ENCODE data around the gene TRPM4. TPM values are rescaled to one million over a fixed set of nuclear protein-coding genes. Genes with fewer than 3 reads are reported as not detected.

TRPM4 gene
- polyA plus RNA-seq, 1 donor from 2014 or later, result 3.2 TPM

Other genes with a start within 250 kb of the TRPM4 start
- gene DHDH, start 224.1 kb upstream of the TRPM4 start, polyA plus RNA-seq (ENCODE audit: insufficient read depth, low read depth, low replicate concordance), result 1.4 TPM
- gene BAX, start 202.9 kb upstream of the TRPM4 start, polyA plus RNA-seq (ENCODE audit: insufficient read depth, low read depth, low replicate concordance), result 141 TPM
- gene FTL, start 192.5 kb upstream of the TRPM4 start, polyA plus RNA-seq (ENCODE audit: insufficient read depth, low read depth, low replicate concordance), result 3,022 TPM
- gene GYS1, start 164.5 kb upstream of the TRPM4 start, polyA plus RNA-seq (ENCODE audit: insufficient read depth, low read depth, low replicate concordance), result 21.8 TPM
- 166 TPM for gene RUVBL2, start 163.9 kb upstream of the TRPM4 start, polyA plus RNA-seq (ENCODE audit: insufficient read depth, low read depth, low replicate concordance)
- gene LHB, start 140.7 kb upstream of the TRPM4 start, polyA plus RNA-seq (ENCODE audit: insufficient read depth, low read depth, low replicate concordance), result not detected
- not detected for gene CGB3, start 133.5 kb upstream of the TRPM4 start, polyA plus RNA-seq (ENCODE audit: insufficient read depth, low read depth, low replicate concordance)
- gene CGB2, start 125.9 kb upstream of the TRPM4 start, polyA plus RNA-seq (ENCODE audit: insufficient read depth, low read depth, low replicate concordance), result not detected
- not detected for gene CGB1, start 120.9 kb upstream of the TRPM4 start, polyA plus RNA-seq (ENCODE audit: insufficient read depth, low read depth, low replicate concordance)
- not detected for gene CGB5, start 113.9 kb upstream of the TRPM4 start, polyA plus RNA-seq (ENCODE audit: insufficient read depth, low read depth, low replicate concordance)
- not detected for gene CGB8, start 108.7 kb upstream of the TRPM4 start, polyA plus RNA-seq (ENCODE audit: insufficient read depth, low read depth, low replicate concordance)
- gene CGB7, start 100.0 kb upstream of the TRPM4 start, polyA plus RNA-seq (ENCODE audit: insufficient read depth, low read depth, low replicate concordance), result not detected
- not detected for gene NTF4, start 93.0 kb upstream of the TRPM4 start, polyA plus RNA-seq (ENCODE audit: insufficient read depth, low read depth, low replicate concordance)
- not detected for gene KCNA7, start 85.1 kb upstream of the TRPM4 start, polyA plus RNA-seq (ENCODE audit: insufficient read depth, low read depth, low replicate concordance)
- 140 TPM for gene SNRNP70, start 72.3 kb upstream of the TRPM4 start, polyA plus RNA-seq (ENCODE audit: insufficient read depth, low read depth, low replicate concordance)
- 18.0 TPM for gene LIN7B, start 43.4 kb upstream of the TRPM4 start, polyA plus RNA-seq (ENCODE audit: insufficient read depth, low read depth, low replicate concordance)
- gene C19orf73, start 38.6 kb upstream of the TRPM4 start, polyA plus RNA-seq (ENCODE audit: insufficient read depth, low read depth, low replicate concordance), result 4.1 TPM
- 43.6 TPM for gene PPFIA3, start 38.2 kb upstream of the TRPM4 start, polyA plus RNA-seq (ENCODE audit: insufficient read depth, low read depth, low replicate concordance)
- gene HRC, start 2.4 kb upstream of the TRPM4 start, polyA plus RNA-seq (ENCODE audit: insufficient read depth, low read depth, low replicate concordance), result 3.0 TPM
- gene SLC6A16, start 167.4 kb downstream of the TRPM4 start, polyA plus RNA-seq (ENCODE audit: insufficient read depth, low read depth, low replicate concordance), result 1.7 TPM
- gene CD37, start 177.6 kb downstream of the TRPM4 start, polyA plus RNA-seq (ENCODE audit: insufficient read depth, low read depth, low replicate concordance), result 8.2 TPM
- gene TEAD2, start 204.6 kb downstream of the TRPM4 start, polyA plus RNA-seq (ENCODE audit: insufficient read depth, low read depth, low replicate concordance), result 42.5 TPM
- gene DKKL1, start 206.1 kb downstream of the TRPM4 start, polyA plus RNA-seq (ENCODE audit: insufficient read depth, low read depth, low replicate concordance), result 4.0 TPM
- gene KASH5, start 230.5 kb downstream of the TRPM4 start, polyA plus RNA-seq (ENCODE audit: insufficient read depth, low read depth, low replicate concordance), result not detected

Data from brain (organoid and tissue), 1 donor.